ENCODE data around the gene ELMOD1. TPM values are rescaled to one million over a fixed set of nuclear protein-coding genes. Genes with fewer than 3 reads are reported as not detected.

ELMOD1 gene
- total RNA-seq, 1 donor from 2014 or later = not detected

DNA sequence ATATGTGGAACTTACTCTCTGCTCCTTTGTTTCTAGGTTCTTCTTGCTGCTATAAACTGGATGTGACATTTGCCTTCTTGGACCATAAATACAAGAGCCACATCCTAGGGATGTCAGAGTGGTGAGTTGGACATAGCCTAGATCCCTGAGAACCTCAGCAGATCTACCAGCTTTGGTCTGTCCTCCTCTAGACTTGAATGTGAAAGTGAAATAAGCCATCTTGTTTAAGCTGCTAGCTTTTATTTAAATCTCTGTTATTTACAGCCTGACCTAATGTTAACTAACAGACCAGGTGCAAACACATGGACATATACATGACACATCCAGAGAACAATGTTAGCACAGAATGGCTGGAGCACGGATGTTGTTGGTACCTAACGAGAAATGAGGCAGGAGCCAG lies 85.0 kb downstream of the ELMOD1 start:
- H3K4me3 Mint-ChIP-seq = no peak overlapping the region
- H3K9me3 Mint-ChIP-seq = no peaks in the 10 kb centered on the region
- no peaks in the 10 kb centered on the region for H3K36me3 Mint-ChIP-seq (ENCODE audit: low read depth)
- DNase-seq = no peak
- peaks cover 1% of the 10 kb centered on the region for H3K27me3 Mint-ChIP-seq
- H3K4me1 Mint-ChIP-seq = no peaks in the 10 kb centered on the region
- H3K27ac Mint-ChIP-seq = no peak overlapping the region
- intact Hi-C loops (cut with micrococcal nuclease) = no loop called here

DNA sequence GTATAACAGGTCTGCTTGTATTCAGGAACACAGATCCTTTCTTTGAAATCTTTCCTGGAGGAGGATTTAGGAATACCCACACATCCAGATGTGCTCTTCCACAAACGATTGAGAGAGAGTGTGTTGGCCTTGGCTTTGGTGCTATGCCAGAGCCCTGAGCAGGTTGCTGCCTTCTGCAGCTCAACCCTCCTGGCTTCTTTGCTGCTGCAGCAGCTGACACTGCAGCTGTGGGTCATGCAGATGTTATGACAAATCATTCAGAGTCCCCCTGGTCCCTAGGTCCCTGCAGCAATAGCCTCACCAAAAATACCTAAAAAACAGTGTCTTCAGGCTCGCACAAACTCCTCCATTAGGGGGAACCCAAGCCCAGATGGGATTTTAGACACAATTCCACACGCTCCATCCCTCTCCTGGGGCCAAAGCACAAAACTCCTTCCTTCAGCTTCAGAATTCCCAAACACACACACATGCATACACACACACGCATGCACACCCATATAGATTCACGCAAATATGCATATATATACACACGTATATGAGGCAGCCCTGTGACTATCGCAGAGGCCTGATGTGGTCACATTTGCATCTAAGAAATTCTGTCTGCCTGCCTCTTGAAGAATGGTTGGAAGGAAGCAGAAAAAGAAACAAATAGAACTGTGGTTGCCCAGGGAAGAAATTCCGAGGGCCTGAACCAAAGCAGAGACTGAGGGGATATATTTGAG lies 85.5 kb downstream of the ELMOD1 start:
- H3K4me3 Mint-ChIP-seq = no peak overlapping the region
- no peaks in the 10 kb centered on the region for H3K4me1 Mint-ChIP-seq

DNA sequence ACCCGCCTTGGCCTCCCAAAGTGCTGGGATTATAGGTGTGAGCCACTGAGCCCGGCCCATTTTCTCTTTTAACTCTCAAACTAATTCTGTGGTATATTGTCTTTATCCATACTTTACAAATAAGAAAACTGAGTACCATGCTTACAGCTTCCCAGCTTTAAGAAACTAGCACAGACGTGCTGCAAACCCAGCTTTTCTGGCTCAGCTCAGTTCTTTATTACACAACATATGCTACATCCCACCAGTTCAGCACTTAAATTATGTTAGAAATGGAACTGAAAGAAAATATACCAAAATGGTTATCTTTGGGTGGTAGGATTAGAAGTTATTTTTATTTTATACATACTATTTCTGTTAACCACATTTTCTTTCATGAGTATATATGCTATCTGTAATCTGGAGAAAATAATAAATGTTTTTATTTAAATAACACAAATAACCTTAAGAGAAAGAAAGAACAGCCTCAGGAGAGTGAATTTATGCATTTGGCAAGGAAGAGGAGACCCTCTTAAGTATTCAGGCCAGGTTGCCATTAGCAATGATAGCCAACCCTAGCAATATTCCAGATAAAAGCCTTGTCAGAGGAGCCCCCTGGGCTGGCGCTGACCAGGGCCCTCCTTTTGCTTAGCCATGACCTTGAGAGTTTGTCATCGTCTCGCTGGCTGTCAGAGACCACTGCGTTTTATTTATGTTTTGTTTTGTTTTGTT lies 87.1 kb downstream of the ELMOD1 start:
- H3K27me3 Mint-ChIP-seq = peaks cover 5% of the 10 kb centered on the region
- no peaks in the 10 kb centered on the region for H3K4me1 Mint-ChIP-seq
- H3K36me3 Mint-ChIP-seq (ENCODE audit: low read depth) = no peaks in the 10 kb centered on the region
- no peak for DNase-seq
- H3K27ac Mint-ChIP-seq = no peak overlapping the region
- no peak overlapping the region for H3K4me3 Mint-ChIP-seq
- H3K9me3 Mint-ChIP-seq = no peaks in the 10 kb centered on the region
- intact Hi-C loops (cut with micrococcal nuclease) = no loop called here

More for the DNA sequence above, 85.5 kb downstream of the ELMOD1 start:
- Mint-ChIP-seq H3K9me3 (no peaks in the 10 kb centered on the region), H3K36me3 (ENCODE audit: low read depth) (no peaks in the 10 kb centered on the region), H3K27ac (no peak overlapping the region), H3K27me3 (peaks cover 1% of the 10 kb centered on the region)
- no peak for DNase-seq
- intact Hi-C loops (cut with micrococcal nuclease) = no loop called here

DNA sequence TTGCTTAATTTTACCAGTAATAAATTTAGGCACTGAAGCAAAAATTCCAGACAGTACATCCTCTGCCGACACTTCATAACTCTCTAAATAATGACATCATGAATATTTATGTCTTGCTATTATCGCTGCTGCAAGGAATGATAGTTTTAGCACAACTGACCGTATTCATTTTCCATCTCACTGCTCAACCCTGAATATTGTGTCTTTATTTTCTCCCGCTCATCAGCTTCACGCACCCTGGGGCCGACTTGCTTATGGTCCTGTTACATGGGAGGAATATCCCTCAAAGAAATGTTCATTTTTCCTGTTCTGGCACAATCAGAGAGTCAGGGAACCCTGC lies 87.7 kb downstream of the ELMOD1 start:
- DNase-seq = no peak
- no peaks in the 10 kb centered on the region for H3K4me1 Mint-ChIP-seq
- H3K4me3 Mint-ChIP-seq = no peak overlapping the region
- H3K27ac Mint-ChIP-seq = no peak overlapping the region
- H3K27me3 Mint-ChIP-seq = peaks cover 5% of the 10 kb centered on the region
- H3K36me3 Mint-ChIP-seq (ENCODE audit: low read depth) = no peaks in the 10 kb centered on the region
- H3K9me3 Mint-ChIP-seq = no peaks in the 10 kb centered on the region
- intact Hi-C loops (cut with micrococcal nuclease) = no loop called here

DNA sequence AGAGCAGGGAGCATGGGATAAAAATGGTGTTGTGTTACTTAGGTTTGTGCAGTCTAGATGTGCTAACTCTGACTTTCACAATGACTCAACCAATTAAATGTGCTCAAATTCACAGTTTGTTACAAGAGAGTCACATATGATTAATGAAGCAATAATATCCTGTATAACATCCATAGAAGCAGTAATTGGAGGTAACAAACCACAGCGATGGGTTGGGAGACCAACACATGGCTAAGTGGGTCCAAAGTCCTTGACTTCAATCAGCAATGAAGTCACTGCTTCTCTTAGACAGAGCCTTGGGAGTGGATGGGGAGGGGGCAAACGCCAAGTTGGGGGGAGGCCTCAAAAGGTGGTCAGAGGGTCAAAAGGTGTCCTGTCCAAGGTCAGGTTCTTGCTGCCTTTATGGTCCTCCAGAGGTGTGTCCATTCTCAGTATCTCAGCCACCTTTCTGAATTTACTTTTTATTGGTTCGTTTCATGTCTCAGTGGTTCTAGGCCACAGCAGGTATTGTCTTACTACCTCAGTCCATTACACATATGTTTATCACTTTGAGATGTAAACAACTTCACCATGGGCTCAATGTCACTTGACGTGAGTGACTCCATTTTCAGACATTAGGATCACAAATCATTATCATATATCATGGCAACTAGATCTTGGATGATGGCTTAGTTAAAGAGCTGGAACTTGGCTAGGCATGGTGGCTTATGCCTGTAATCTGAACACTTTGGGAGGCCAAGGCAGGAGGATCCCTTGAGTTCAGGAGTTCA lies 88.5 kb downstream of the ELMOD1 start:
- Mint-ChIP-seq H3K4me3 (no peak overlapping the region), H3K36me3 (ENCODE audit: low read depth) (no peaks in the 10 kb centered on the region), H3K27ac (no peak overlapping the region), H3K27me3 (peaks cover 4% of the 10 kb centered on the region), H3K4me1 (no peaks in the 10 kb centered on the region), H3K9me3 (no peaks in the 10 kb centered on the region)
- no peak for DNase-seq
- intact Hi-C loops (cut with micrococcal nuclease) = no loop called here

DNA sequence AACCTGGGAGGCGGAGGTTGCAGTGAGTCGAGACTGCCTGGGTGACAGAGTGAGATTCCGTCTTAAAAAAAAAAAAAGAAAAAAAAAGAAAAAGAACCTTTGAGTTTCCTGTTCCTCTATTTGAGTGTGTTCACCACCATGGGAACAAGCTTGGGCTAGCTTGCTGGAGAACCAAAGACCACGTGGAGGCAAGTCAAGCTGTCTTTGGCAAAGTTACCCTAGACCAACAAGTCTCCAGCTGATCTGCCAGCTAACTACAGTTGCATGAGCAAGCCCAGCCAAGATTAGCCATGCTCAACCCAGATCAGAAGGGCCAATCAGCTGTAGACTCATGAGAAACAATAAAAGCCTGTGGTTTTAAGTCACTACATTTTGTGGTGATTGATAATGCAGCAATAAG lies 91.2 kb downstream of the ELMOD1 start:
- H3K27me3 Mint-ChIP-seq = peaks cover 4% of the 10 kb centered on the region
- H3K27ac Mint-ChIP-seq = no peak overlapping the region
- no peaks in the 10 kb centered on the region for H3K36me3 Mint-ChIP-seq (ENCODE audit: low read depth)
- H3K4me1 Mint-ChIP-seq = no peaks in the 10 kb centered on the region
- no peaks in the 10 kb centered on the region for H3K9me3 Mint-ChIP-seq
- no peak overlapping the region for H3K4me3 Mint-ChIP-seq
- no peak for DNase-seq
- intact Hi-C loops (cut with micrococcal nuclease) = no loop called here

DNA sequence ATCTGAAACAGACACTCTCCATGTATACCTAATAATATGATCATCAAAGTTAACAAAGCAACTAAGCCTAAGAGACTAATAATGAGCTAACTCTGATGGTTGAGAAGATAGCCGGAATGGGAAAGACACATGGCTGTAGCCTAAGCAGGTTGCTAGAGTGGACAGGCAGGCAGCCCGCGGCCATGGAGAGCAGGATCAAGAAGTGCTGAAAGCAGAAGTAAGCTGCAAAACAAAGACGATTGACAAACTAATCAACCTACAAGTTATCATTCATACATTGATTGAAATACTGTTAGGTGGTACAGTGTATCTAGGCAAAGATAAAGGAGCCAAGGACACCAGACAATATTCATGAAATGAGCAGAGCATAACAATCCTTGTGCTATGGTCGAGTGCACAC lies 91.6 kb downstream of the ELMOD1 start:
- no peaks in the 10 kb centered on the region for H3K36me3 Mint-ChIP-seq (ENCODE audit: low read depth)
- peaks cover 4% of the 10 kb centered on the region for H3K27me3 Mint-ChIP-seq
- H3K27ac Mint-ChIP-seq = no peak overlapping the region
- H3K4me3 Mint-ChIP-seq = no peak overlapping the region
- intact Hi-C loops (cut with micrococcal nuclease) = no loop called here
- no peak for DNase-seq
- no peaks in the 10 kb centered on the region for H3K4me1 Mint-ChIP-seq
- H3K9me3 Mint-ChIP-seq = no peaks in the 10 kb centered on the region

DNA sequence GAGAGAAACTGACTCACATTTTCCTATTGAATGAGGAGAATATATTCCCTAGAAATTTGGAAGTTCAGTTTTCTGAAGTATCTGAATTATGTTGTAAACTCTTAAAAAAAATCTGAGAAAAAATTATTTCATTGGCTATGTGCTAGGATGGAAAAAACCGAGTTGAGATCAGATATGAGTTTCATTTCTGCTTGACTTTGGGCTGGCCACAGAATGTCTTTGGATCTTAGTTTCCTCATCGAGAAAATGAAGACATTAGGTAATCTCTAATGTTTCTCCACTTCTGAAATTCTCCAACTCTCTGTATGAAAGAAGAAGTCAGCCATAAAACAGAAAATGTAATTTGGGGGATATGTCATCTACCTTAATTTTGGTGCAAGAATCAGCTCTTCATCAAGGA lies 92.1 kb downstream of the ELMOD1 start:
- no peaks in the 10 kb centered on the region for H3K9me3 Mint-ChIP-seq
- peaks cover 4% of the 10 kb centered on the region for H3K27me3 Mint-ChIP-seq
- no peak overlapping the region for H3K4me3 Mint-ChIP-seq
- no peaks in the 10 kb centered on the region for H3K36me3 Mint-ChIP-seq (ENCODE audit: low read depth)
- intact Hi-C loops (cut with micrococcal nuclease) = no loop called here
- no peak for DNase-seq
- no peak overlapping the region for H3K27ac Mint-ChIP-seq
- H3K4me1 Mint-ChIP-seq = no peaks in the 10 kb centered on the region

DNA sequence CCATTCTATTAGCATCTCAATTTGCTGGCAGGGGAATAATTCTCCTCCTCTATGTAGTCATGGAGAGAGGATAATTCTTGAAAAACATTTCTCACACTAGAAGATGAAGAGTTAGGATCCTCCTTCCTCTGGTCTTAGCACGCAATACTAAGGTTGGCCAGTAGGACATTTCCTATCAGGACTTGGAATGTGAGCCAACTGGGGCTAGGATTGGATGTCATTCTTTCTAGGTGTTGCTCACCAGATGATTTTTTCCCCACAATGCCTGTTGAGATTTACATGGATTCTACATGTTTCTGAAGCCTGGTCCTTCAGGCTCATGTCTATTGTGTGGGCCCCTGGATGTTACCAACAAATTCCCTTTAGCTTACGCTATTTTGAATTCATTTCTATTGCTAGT lies 92.9 kb downstream of the ELMOD1 start:
- no peak overlapping the region for H3K27ac Mint-ChIP-seq
- H3K9me3 Mint-ChIP-seq = no peaks in the 10 kb centered on the region
- H3K4me1 Mint-ChIP-seq = no peaks in the 10 kb centered on the region
- DNase-seq = no peak
- intact Hi-C loops (cut with micrococcal nuclease) = no loop called here
- H3K36me3 Mint-ChIP-seq (ENCODE audit: low read depth) = no peaks in the 10 kb centered on the region
- H3K27me3 Mint-ChIP-seq = peaks cover 4% of the 10 kb centered on the region
- H3K4me3 Mint-ChIP-seq = no peak overlapping the region

DNA sequence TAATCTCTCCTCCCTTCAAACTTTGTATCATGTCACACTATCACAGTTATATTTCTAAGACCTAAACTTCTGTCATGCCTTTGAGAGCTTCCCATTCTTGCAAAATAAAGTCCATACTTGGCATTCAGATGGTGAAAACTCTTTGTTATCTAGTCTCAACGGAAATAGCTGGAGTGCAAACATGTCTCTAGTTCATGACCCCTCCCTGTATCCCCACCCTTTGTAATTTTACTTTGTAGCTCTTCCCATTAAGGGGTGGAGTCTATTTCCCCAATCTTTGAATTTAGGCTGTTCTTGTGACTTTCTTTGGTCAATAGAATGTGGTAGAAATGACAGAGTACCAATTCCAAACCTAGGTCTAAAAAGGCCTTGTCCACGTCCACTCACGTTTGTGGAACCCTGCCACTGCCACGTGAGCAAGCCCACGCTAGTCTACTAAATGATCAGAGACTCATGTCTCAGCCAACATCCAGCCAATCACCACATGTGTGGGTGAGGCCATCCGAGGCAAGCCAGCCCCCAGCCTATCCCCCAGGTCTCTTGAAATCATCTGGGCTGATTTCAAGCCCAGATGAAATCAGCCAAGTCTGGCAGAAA lies 97.5 kb downstream of the ELMOD1 start:
- DNase-seq = no peak
- Mint-ChIP-seq H3K9me3 (no peaks in the 10 kb centered on the region), H3K27ac (no peak overlapping the region), H3K36me3 (ENCODE audit: low read depth) (no peaks in the 10 kb centered on the region), H3K27me3 (peaks cover 8% of the 10 kb centered on the region), H3K4me3 (no peak overlapping the region), H3K4me1 (no peaks in the 10 kb centered on the region)
- intact Hi-C loops (cut with micrococcal nuclease) = no loop called here

DNA sequence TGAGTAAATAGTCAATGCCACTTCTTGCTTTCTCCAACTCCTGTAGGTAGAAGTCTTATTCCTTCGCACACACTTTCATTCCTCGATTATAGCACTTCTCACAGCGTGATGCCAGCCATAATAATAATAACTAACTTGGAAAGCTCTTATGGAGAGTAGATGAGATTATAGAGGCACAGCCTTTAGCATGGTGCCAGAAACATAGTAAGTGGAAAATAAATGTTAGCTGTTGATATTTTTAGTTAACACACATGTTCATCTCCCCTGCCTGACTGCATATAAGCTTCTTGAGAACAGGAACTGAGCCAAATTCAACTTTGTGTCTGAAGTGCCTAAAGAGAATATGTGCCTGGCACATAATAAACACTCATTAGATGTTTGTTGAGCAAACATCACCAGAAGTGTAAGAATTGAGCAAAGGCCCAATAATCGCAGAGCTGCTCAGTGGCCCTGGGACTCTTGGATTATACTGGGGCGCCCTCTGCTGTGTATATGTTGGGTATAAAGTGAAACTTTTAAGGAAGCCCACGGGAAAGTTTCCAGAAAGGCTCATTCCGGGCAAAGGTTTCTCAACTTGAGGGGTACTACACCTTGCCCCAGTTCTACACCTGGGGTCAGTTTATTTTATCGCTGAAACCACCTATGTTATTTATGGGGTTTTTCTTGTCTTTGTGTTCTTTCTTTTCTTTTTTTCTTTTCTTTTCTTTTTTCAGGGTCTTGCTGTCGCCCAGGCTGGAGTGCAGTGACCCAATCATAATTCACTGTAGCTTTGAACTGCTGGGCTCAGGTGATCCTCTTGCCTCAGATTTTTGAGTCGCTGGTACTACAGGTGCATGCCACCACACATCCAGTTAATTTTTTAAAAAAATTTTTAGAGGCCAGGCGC lies 98.6 kb downstream of the ELMOD1 start:
- DNase-seq = peak; percentile 88
- peaks cover 9% of the 10 kb centered on the region for H3K27me3 Mint-ChIP-seq
- H3K4me1 Mint-ChIP-seq = no peaks in the 10 kb centered on the region
- no peak overlapping the region for H3K27ac Mint-ChIP-seq
- no peaks in the 10 kb centered on the region for H3K36me3 Mint-ChIP-seq (ENCODE audit: low read depth)
- intact Hi-C loops (cut with micrococcal nuclease) = loop anchor here (1.0 kb wide), 3 partner anchors 113 to 140 kb away; partner anchors contain the start of gene ALKBH8
- no peaks in the 10 kb centered on the region for H3K9me3 Mint-ChIP-seq
- H3K4me3 Mint-ChIP-seq = no peak overlapping the region

DNA sequence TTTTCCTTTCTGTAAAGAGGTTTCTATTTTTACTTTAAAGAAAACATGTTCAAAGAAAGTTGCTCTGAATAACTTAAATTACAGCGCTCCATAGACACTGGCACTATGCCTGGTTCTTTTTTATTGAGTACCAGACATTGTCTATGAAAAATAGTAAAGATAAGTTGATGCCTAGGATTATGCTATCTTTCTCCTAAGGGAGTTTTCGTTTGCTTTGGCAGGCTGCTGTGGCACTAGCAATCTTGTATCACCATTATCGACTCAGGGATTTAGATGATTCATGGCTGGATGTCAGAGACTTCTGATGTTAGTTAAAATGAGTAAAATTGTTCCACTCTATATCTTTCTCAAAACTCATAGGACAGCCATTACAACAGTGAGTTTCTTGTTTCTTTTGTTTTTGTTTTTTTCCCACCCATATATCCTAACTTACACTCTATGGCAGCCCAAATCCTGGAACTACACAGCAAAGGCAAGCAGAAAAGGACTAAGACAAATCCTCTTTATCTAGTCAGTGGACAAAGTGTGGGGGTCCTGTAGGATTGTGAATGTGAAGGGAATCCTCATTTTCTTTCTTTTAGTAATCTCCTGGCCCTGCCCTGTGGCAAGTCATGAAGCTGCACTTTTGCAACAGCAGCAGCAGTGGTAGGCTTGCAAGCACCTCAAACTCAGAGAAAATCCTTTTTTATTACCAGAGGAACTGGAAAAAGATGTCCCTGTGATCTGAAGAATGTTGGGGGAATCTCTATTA lies 100.2 kb downstream of the ELMOD1 start:
- H3K27ac Mint-ChIP-seq = no peak overlapping the region
- no peaks in the 10 kb centered on the region for H3K9me3 Mint-ChIP-seq
- intact Hi-C loops (cut with micrococcal nuclease) = no loop called here
- H3K4me1 Mint-ChIP-seq = no peaks in the 10 kb centered on the region
- H3K4me3 Mint-ChIP-seq = no peak overlapping the region
- H3K36me3 Mint-ChIP-seq (ENCODE audit: low read depth) = no peaks in the 10 kb centered on the region
- peaks cover 12% of the 10 kb centered on the region for H3K27me3 Mint-ChIP-seq
- DNase-seq = no peak

DNA sequence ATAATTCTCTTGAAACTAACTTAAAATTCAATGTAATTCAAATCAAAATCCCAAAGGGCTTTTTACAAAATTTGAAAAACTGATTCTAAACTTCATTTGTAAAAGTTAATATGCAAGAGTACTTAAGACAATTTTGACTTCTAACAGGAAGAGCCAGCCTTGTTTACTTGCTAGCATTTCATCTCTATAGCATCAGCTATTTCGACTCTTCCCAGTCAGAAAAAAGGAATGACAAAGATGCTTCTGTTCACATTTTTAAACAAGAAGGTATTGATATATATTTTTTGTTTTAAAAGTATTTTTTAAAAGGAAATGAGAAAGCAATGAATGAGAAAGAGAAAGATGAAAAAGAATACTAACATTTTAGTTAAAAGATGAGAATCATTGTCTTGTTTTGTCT lies 104.5 kb downstream of the ELMOD1 start:
- Mint-ChIP-seq H3K4me1 (no peaks in the 10 kb centered on the region), H3K9me3 (no peaks in the 10 kb centered on the region), H3K27ac (no peak overlapping the region), H3K36me3 (ENCODE audit: low read depth) (no peaks in the 10 kb centered on the region), H3K4me3 (no peak overlapping the region), H3K27me3 (peaks cover 19% of the 10 kb centered on the region)
- intact Hi-C loops (cut with micrococcal nuclease) = no loop called here
- no peak for DNase-seq

Measured in activated CD4-positive, alpha-beta T cell treated with anti-CD3 and anti-CD28 coated beads, Interleukin-2, amount 10 ng/mL, durations not matched to agents 24 days and 14 days (primary cell).